ENCODE data around the gene NCAPD2.

The NCAPD2 gene

GRCh38 chr12:6539314-6539682 lies 45.4 kb downstream of the NCAPD2 start:
- no peak overlapping the region for H2AFZ ChIP-seq (ENCODE audit: low read depth, low read length)
- peaks cover 34% of the 10 kb centered on the region for H3K36me3 ChIP-seq (replicated peaks; ENCODE audit: low read depth, low read length)
- H3K4me1 ChIP-seq (ENCODE audit: low read length) = peaks cover 43% of the 10 kb centered on the region
- H3K79me2 ChIP-seq (ENCODE audit: low read length) = peaks cover 25% of the 10 kb centered on the region
- peak overlapping the region; percentile 33 for H3K27ac ChIP-seq (ENCODE audit: low read length)
- H3K27me3 ChIP-seq (ENCODE audit: low read depth, low read length) = no peaks in the 10 kb centered on the region
- H4K20me1 ChIP-seq (ENCODE audit: insufficient read depth, low read length) = peaks cover 42% of the 10 kb centered on the region
- no peak overlapping the region for H3K9ac ChIP-seq (ENCODE audit: low read length)
- no peaks in the 10 kb centered on the region for H3K9me3 ChIP-seq (ENCODE audit: insufficient read depth, low read length)
- no peak overlapping the region for H3K4me3 ChIP-seq (ENCODE audit: low read length)
- TF ChIP-seq CTCF (IDR thresholded peaks at IDR 0.05; ENCODE audit: low read depth, low read length) (no peak), EZH2phosphoT487 (IDR thresholded peaks at IDR 0.05; ENCODE audit: low read depth) (no peak)
- H3K4me2 ChIP-seq (ENCODE audit: low read length) = no peak overlapping the region

GRCh38 chr12:6539707-6540134 lies 45.8 kb downstream of the NCAPD2 start:
- peaks cover 42% of the 10 kb centered on the region for H4K20me1 ChIP-seq (ENCODE audit: insufficient read depth, low read length)
- H2AFZ ChIP-seq (ENCODE audit: low read depth, low read length) = no peak overlapping the region
- peaks cover 43% of the 10 kb centered on the region for H3K4me1 ChIP-seq (ENCODE audit: low read length)
- H3K9me3 ChIP-seq (ENCODE audit: insufficient read depth, low read length) = no peaks in the 10 kb centered on the region
- peak overlapping the region; percentile 33; the same call in 1 of the 2 replicates for H3K27ac ChIP-seq (ENCODE audit: low read length)
- no peaks in the 10 kb centered on the region for H3K27me3 ChIP-seq (ENCODE audit: low read depth, low read length)
- H3K9ac ChIP-seq (ENCODE audit: low read length) = no peak overlapping the region
- peaks cover 33% of the 10 kb centered on the region for H3K36me3 ChIP-seq (replicated peaks; ENCODE audit: low read depth, low read length)
- H3K79me2 ChIP-seq (ENCODE audit: low read length) = peaks cover 21% of the 10 kb centered on the region
- TF ChIP-seq EZH2phosphoT487 (IDR thresholded peaks at IDR 0.05; ENCODE audit: low read depth) (no peak), CTCF (IDR thresholded peaks at IDR 0.05; ENCODE audit: low read depth, low read length) (no peak)
- peak overlapping the region; percentile 65 for H3K4me2 ChIP-seq (ENCODE audit: low read length)
- 0 out of 2 replicates have a peak overlapping the region, but pooled peaks have one; percentile 29 for H3K4me3 ChIP-seq (ENCODE audit: low read length)

DNA sequence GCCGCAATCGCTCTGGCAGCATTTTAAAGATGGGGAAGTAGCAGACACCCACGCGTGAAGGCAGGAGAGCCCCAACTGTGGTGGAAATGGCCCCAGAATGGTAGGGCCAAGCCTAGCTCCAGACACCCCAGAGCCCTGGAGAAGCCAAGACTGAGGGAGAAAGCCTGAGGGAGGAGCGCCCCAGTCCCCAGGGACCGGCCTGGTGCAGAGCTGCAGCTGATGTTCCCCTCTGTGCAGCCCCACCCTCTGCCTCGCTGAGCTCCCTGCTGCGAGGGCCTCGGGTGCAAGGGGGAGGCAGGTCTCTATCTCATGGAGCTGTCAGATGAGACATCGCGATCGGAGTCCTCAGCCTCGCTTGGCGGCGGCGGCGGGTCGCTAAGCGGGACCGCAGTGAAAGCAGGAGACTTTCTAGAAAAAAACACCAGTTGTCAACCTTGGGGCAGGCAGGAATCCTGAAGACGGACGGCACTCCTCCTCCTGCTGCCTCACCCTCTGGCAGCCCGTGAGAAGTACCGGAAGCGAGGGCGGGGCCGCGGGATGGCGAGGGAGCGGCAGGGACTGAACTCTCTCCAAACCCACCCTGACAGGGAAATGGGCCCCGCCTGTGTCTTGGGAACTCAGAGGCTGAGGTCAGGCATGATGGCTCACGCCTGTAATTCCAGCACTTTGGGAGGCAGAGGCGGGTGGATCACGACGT lies 46.4 kb downstream of the NCAPD2 start:
- Histone ChIP-seq H3K4me3 (ENCODE audit: low read length) (peak overlapping the region; percentile 29; the same call in 1 of the 2 replicates), H3K79me2 (ENCODE audit: low read length) (peaks cover 15% of the 10 kb centered on the region), H4K20me1 (ENCODE audit: insufficient read depth, low read length) (peaks cover 40% of the 10 kb centered on the region), H3K9ac (ENCODE audit: low read length) (no peak overlapping the region), H3K36me3 (replicated peaks; ENCODE audit: low read depth, low read length) (peaks cover 27% of the 10 kb centered on the region), H2AFZ (ENCODE audit: low read depth, low read length) (no peak overlapping the region), H3K4me2 (ENCODE audit: low read length) (peak overlapping the region; percentile 65), H3K27ac (ENCODE audit: low read length) (no peak overlapping the region), H3K4me1 (ENCODE audit: low read length) (peaks cover 43% of the 10 kb centered on the region), H3K9me3 (ENCODE audit: insufficient read depth, low read length) (no peaks in the 10 kb centered on the region), H3K27me3 (ENCODE audit: low read depth, low read length) (no peaks in the 10 kb centered on the region)
- TF ChIP-seq EZH2phosphoT487 (IDR thresholded peaks at IDR 0.05; ENCODE audit: low read depth) = no peak

GRCh38 chr12:6541371-6542165 lies 47.7 kb downstream of the NCAPD2 start:
- Histone ChIP-seq H3K4me1 (ENCODE audit: low read length) (peaks cover 34% of the 10 kb centered on the region), H4K20me1 (ENCODE audit: insufficient read depth, low read length) (peaks cover 27% of the 10 kb centered on the region), H3K27me3 (ENCODE audit: low read depth, low read length) (no peaks in the 10 kb centered on the region), H3K36me3 (replicated peaks; ENCODE audit: low read depth, low read length) (peaks cover 15% of the 10 kb centered on the region), H3K4me2 (ENCODE audit: low read length) (no peak overlapping the region), H3K4me3 (ENCODE audit: low read length) (no peak overlapping the region), H3K27ac (ENCODE audit: low read length) (no peak overlapping the region), H2AFZ (ENCODE audit: low read depth, low read length) (no peak overlapping the region), H3K9ac (ENCODE audit: low read length) (no peak overlapping the region), H3K79me2 (ENCODE audit: low read length) (peaks cover 3% of the 10 kb centered on the region), H3K9me3 (ENCODE audit: insufficient read depth, low read length) (no peaks in the 10 kb centered on the region)
- TF ChIP-seq CTCF (IDR thresholded peaks at IDR 0.05; ENCODE audit: low read depth, low read length) (no peak), EZH2phosphoT487 (IDR thresholded peaks at IDR 0.05; ENCODE audit: low read depth) (no peak)
